Mammary epithelial cell (primary cell): ENCODE results near the gene LAMB4.

Experiments
- EZH2 ChIP-seq: IDR thresholded peaks from 2 replicates; pipeline ENCODE4 v1.6.1; 2012; ENCODE audit warnings: low read length, inconsistent platforms, borderline replicate concordance
- TF ChIP-seq, protein P1 (sequence below), 2 donors: IDR thresholded peaks in 1 of 2; conservative IDR thresholded peaks in 1 of 2; 2 replicates each; pipeline ENCODE4 v1.5.1; 2011 to 2012; ENCODE audit warnings: inconsistent platforms in 2 of 2, low read length in 2 of 2, mild to moderate bottlenecking in 2 of 2, control low read depth in 1 of 2, low read depth in 1 of 2; ENCODE audit not compliant: insufficient read depth in 1 of 2; ENCODE audit errors: extremely low read depth in 1 of 2

DNA sequence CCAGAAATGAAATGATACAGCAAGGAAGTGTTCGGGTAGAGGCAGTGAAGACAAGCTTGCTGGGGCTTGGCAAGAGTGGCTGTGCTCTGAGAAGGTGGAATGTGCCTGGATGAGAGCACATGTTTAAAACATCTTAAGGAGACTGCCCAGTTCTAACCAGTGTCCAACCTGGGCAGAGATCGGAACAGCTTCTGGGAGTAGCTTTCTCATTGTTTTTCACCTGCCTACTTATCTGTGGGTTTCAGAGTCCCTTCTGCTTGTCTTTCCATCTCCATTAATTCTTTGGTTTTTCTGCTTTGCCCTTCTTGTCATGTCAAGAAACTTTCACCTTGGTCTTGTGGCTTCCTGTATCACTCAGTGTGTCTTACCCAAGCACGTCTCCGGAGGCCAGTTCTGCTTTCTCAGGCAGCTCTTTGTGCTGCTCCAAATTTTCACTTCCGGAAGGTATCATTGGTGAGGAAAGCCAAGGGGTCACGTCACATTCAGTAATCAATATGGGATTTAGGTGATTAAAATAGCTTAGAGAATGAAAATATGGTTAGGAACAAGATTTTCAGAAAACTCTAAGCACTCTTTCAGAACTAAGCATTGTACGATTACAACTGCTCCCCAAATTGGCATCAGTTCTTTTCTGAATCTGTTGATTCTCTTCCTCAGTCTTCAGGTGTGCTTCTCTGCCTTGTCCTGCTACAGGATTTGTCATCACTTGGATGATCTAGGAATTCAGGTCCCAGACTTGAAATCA is 5.5 kb upstream of the LAMB4 start:
- TF ChIP-seq EZH2, result no peak
- TF ChIP-seq, protein P1, sequence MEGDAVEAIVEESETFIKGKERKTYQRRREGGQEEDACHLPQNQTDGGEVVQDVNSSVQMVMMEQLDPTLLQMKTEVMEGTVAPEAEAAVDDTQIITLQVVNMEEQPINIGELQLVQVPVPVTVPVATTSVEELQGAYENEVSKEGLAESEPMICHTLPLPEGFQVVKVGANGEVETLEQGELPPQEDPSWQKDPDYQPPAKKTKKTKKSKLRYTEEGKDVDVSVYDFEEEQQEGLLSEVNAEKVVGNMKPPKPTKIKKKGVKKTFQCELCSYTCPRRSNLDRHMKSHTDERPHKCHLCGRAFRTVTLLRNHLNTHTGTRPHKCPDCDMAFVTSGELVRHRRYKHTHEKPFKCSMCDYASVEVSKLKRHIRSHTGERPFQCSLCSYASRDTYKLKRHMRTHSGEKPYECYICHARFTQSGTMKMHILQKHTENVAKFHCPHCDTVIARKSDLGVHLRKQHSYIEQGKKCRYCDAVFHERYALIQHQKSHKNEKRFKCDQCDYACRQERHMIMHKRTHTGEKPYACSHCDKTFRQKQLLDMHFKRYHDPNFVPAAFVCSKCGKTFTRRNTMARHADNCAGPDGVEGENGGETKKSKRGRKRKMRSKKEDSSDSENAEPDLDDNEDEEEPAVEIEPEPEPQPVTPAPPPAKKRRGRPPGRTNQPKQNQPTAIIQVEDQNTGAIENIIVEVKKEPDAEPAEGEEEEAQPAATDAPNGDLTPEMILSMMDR (conservative IDR thresholded peaks at IDR 0.05 in 1 of 2, IDR thresholded peaks at IDR 0.05 in 1 of 2; ENCODE audit: extremely low read depth in 1 of 2, insufficient read depth in 1 of 2, low read depth in 1 of 2, low read length in 2 of 2), result no peak
